Smooth muscle cell (in vitro differentiated cells): ENCODE data around the gene R3HDML. TPM values are rescaled to one million over a fixed set of nuclear protein-coding genes. Genes with fewer than 3 reads are reported as not detected.
A peak's percentile ranks its signal among the peaks of the same experiment; 100 is the strongest.
"Not testable (repeated sequence)": the region's sequence is repeated elsewhere in the genome, so short reads cannot be mapped to it uniquely, and the experiment has no call there.

Source experiments
- DNase-seq: peaks from one replicate; lab custom pipeline; 2025; ENCODE audit not compliant: unreplicated experiment; lab: John Stamatoyannopoulos, UW
- H2AFZ ChIP-seq: fragments of 200-600 bp; sonication (generic); 2 replicates; pipeline ENCODE4 v1.6.0; 2016; ENCODE audit warnings: antibody characterized with exemption, low read depth, mild to moderate bottlenecking
- H3F3A ChIP-seq: fragments of 200-600 bp; sonication (generic); 2 replicates; pipeline ENCODE4 v1.6.0; 2017; ENCODE audit warnings: antibody characterized with exemption, low read depth
- H3K27ac ChIP-seq: fragments of 200-600 bp; sonication (generic); 2 replicates; pipeline ENCODE4 v1.5.1; 2016; ENCODE audit warnings: low read depth, mild to moderate bottlenecking
- H3K27me3 ChIP-seq: fragments of 200-600 bp; sonication (generic); 2 replicates; pipeline ENCODE4 v1.6.1; 2016; ENCODE audit warnings: low read depth, mild to moderate bottlenecking
- H3K36me3 ChIP-seq: fragments of 200-600 bp; sonication (generic); 2 replicates; pipeline ENCODE4 v1.5.1; 2016; ENCODE audit warnings: low read depth
- H3K4me1 ChIP-seq: fragments of 200-600 bp; sonication (generic); 2 replicates; pipeline ENCODE4 v1.5.1; 2016; ENCODE audit warnings: low read depth
- H3K4me2 ChIP-seq: fragments of 200-600 bp; sonication (generic); 2 replicates; pipeline ENCODE4 v1.6.0; 2016; ENCODE audit warnings: mild to moderate bottlenecking
- H3K4me3 ChIP-seq: fragments of 200-600 bp; sonication (generic); 2 replicates; pipeline ENCODE4 v1.5.1; 2016; ENCODE audit warnings: mild to moderate bottlenecking
- H3K79me2 ChIP-seq: fragments of 200-600 bp; sonication (generic); 2 replicates; pipeline ENCODE4 v1.6.0; 2016; ENCODE audit warnings: low read depth, mild to moderate bottlenecking
- H3K9ac ChIP-seq: fragments of 200-600 bp; sonication (generic); 2 replicates; pipeline ENCODE4 v1.6.0; 2016; ENCODE audit warnings: low read depth
- H3K9me3 ChIP-seq: fragments of 200-600 bp; sonication (generic); replicated peaks from 2 replicates; pipeline ENCODE4 v1.5.1; 2016; ENCODE audit warnings: low read depth
- H4K20me1 ChIP-seq: fragments of 200-600 bp; sonication (generic); 2 replicates; pipeline ENCODE4 v1.6.0; 2016; ENCODE audit warnings: low read depth
- CTCF ChIP-seq: fragments of 200-600 bp; sonication (generic); IDR thresholded peaks from 2 replicates; pipeline ENCODE4 v1.5.1; 2017; ENCODE audit warnings: borderline replicate concordance, mild to moderate bottlenecking, antibody characterized with exemption; ENCODE audit not compliant: insufficient read depth, poor library complexity, severe bottlenecking
- WGBS: methylation state at CpG from one replicate; pipeline ENCODE4 v1.1.7; 2016; ENCODE audit warnings: low lambda C conversion rate; 5-methylcytosine and 5-hydroxymethylcytosine counted together
- polyA plus RNA-seq: library from polyadenylated mRNA; unstranded; fragments of >200 nt; fragmentation: Nextera tagmentation; extraction: Ambion mirVana; gene quantifications from 2 replicates; pipeline ENCODE4 v1.2.1, GENCODE V29; 2016
- total RNA-seq: library from RNA; depleted of rRNA; stranded (reverse); fragments of >200 nt; gene quantifications from 2 replicates; pipeline ENCODE4 v1.2.3, GENCODE V29; 2014

The R3HDML gene
- total and polyA plus RNA-seq, 2 experiments from 2014 or later: not detected

GRCh38 chr20:44342248-44342647, 5.4 kb downstream of the R3HDML start:
- no peak for TF ChIP-seq CTCF
- no peak overlapping the region for H3K4me3 ChIP-seq
- H3K9ac ChIP-seq: no peak overlapping the region
- no peaks in the 10 kb centered on the region for H3K4me1 ChIP-seq
- DNase-seq: no peak
- no peaks in the 10 kb centered on the region for H3F3A ChIP-seq
- H2AFZ ChIP-seq: peak overlapping the region; percentile 46
- no peaks in the 10 kb centered on the region for H3K27me3 ChIP-seq
- no peaks in the 10 kb centered on the region for H3K79me2 ChIP-seq
- H4K20me1 ChIP-seq: no peaks in the 10 kb centered on the region
- peak overlapping the region; percentile 8 for H3K27ac ChIP-seq
- no peak overlapping the region for H3K4me2 ChIP-seq
- no peaks in the 10 kb centered on the region for H3K9me3 ChIP-seq
- no peaks in the 10 kb centered on the region for H3K36me3 ChIP-seq
- 36% methylated on average over 6 of the region's 6 CpGs for WGBS

GRCh38 chr20:44343162-44343675, 6.4 kb downstream of the R3HDML start:
- DNase-seq: no peak
- no peak overlapping the region for H2AFZ ChIP-seq
- WGBS: 93% methylated on average over 12 of the region's 12 CpGs

GRCh38 chr20:44344723-44345122, 7.9 kb downstream of the R3HDML start:
- no peak overlapping the region for H3K4me3 ChIP-seq
- 93% methylated on average over 4 of the region's 4 CpGs for WGBS
- no peak overlapping the region for H2AFZ ChIP-seq
- H3K4me1 ChIP-seq: no peaks in the 10 kb centered on the region
- no peaks in the 10 kb centered on the region for H3K36me3 ChIP-seq
- H4K20me1 ChIP-seq: no peaks in the 10 kb centered on the region
- H3K27ac ChIP-seq: no peak overlapping the region
- DNase-seq: no peak
- no peaks in the 10 kb centered on the region for H3K79me2 ChIP-seq
- no peaks in the 10 kb centered on the region for H3K27me3 ChIP-seq
- H3K4me2 ChIP-seq: no peak overlapping the region
- H3K9ac ChIP-seq: no peak overlapping the region
- H3F3A ChIP-seq: no peaks in the 10 kb centered on the region
- no peak for TF ChIP-seq CTCF
- no peaks in the 10 kb centered on the region for H3K9me3 ChIP-seq

More at GRCh38 chr20:44343162-44343675, 6.4 kb downstream of the R3HDML start:
- Histone ChIP-seq H3K9me3 (no peaks in the 10 kb centered on the region), H3K36me3 (no peaks in the 10 kb centered on the region), H3F3A (no peaks in the 10 kb centered on the region), H3K9ac (no peak overlapping the region), H3K4me2 (no peak overlapping the region), H3K4me1 (no peaks in the 10 kb centered on the region), H4K20me1 (no peaks in the 10 kb centered on the region), H3K27me3 (no peaks in the 10 kb centered on the region), H3K79me2 (no peaks in the 10 kb centered on the region), H3K4me3 (no peak overlapping the region), H3K27ac (no peak overlapping the region)
- no peak for TF ChIP-seq CTCF

- no peak overlapping the region for H3K27ac ChIP-seq
- no peaks in the 10 kb centered on the region for H3K4me1 ChIP-seq
- H4K20me1 ChIP-seq: no peaks in the 10 kb centered on the region
- no peak overlapping the region for H3K9ac ChIP-seq
- H3K4me2 ChIP-seq: no peak overlapping the region
- no peak for DNase-seq
- H3F3A ChIP-seq: no peaks in the 10 kb centered on the region
- WGBS: 96% methylated on average over 8 of the region's 8 CpGs
- H3K79me2 ChIP-seq: no peaks in the 10 kb centered on the region
- H3K27me3 ChIP-seq: no peaks in the 10 kb centered on the region
- no peak overlapping the region for H2AFZ ChIP-seq
- H3K36me3 ChIP-seq: no peaks in the 10 kb centered on the region
- no peak overlapping the region for H3K4me3 ChIP-seq
- no peaks in the 10 kb centered on the region for H3K9me3 ChIP-seq
- no peak for TF ChIP-seq CTCF
Measured at GRCh38 chr20:44345147-44345546, 8.3 kb downstream of the R3HDML start.

- H3K36me3 ChIP-seq, H3K27ac ChIP-seq: not testable (repeated sequence)
- 88% methylated on average over 10 of the region's 10 CpGs for WGBS
Measured at GRCh38 chr20:44345941-44346340, 9.1 kb downstream of the R3HDML start.

More at GRCh38 chr20:44345941-44346340, 9.1 kb downstream of the R3HDML start:
- not testable (repeated sequence) for H3K4me2 ChIP-seq, H3K27me3 ChIP-seq, H3F3A ChIP-seq, DNase-seq, H4K20me1 ChIP-seq, H3K4me1 ChIP-seq, H3K9ac ChIP-seq, H3K79me2 ChIP-seq, H2AFZ ChIP-seq, H3K9me3 ChIP-seq, H3K4me3 ChIP-seq
